Smooth muscle cell (in vitro differentiated cells): ENCODE data around the gene MFSD6. TPM values are rescaled to one million over a fixed set of nuclear protein-coding genes. Genes with fewer than 3 reads are reported as not detected.

ENCODE experiments used
- DNase-seq: peaks from one replicate; lab custom pipeline; 2025; ENCODE audit not compliant: unreplicated experiment; lab: John Stamatoyannopoulos, UW
- H2AFZ ChIP-seq: fragments of 200-600 bp; sonication (generic); 2 replicates; pipeline ENCODE4 v1.6.0; 2016; ENCODE audit warnings: antibody characterized with exemption, low read depth, mild to moderate bottlenecking
- H3F3A ChIP-seq: fragments of 200-600 bp; sonication (generic); 2 replicates; pipeline ENCODE4 v1.6.0; 2017; ENCODE audit warnings: antibody characterized with exemption, low read depth
- H3K27ac ChIP-seq: fragments of 200-600 bp; sonication (generic); 2 replicates; pipeline ENCODE4 v1.5.1; 2016; ENCODE audit warnings: low read depth, mild to moderate bottlenecking
- H3K27me3 ChIP-seq: fragments of 200-600 bp; sonication (generic); 2 replicates; pipeline ENCODE4 v1.6.1; 2016; ENCODE audit warnings: low read depth, mild to moderate bottlenecking
- H3K36me3 ChIP-seq: fragments of 200-600 bp; sonication (generic); 2 replicates; pipeline ENCODE4 v1.5.1; 2016; ENCODE audit warnings: low read depth
- H3K4me1 ChIP-seq: fragments of 200-600 bp; sonication (generic); 2 replicates; pipeline ENCODE4 v1.5.1; 2016; ENCODE audit warnings: low read depth
- H3K4me2 ChIP-seq: fragments of 200-600 bp; sonication (generic); 2 replicates; pipeline ENCODE4 v1.6.0; 2016; ENCODE audit warnings: mild to moderate bottlenecking
- H3K4me3 ChIP-seq: fragments of 200-600 bp; sonication (generic); 2 replicates; pipeline ENCODE4 v1.5.1; 2016; ENCODE audit warnings: mild to moderate bottlenecking
- H3K79me2 ChIP-seq: fragments of 200-600 bp; sonication (generic); 2 replicates; pipeline ENCODE4 v1.6.0; 2016; ENCODE audit warnings: low read depth, mild to moderate bottlenecking
- H3K9ac ChIP-seq: fragments of 200-600 bp; sonication (generic); 2 replicates; pipeline ENCODE4 v1.6.0; 2016; ENCODE audit warnings: low read depth
- H3K9me3 ChIP-seq: fragments of 200-600 bp; sonication (generic); replicated peaks from 2 replicates; pipeline ENCODE4 v1.5.1; 2016; ENCODE audit warnings: low read depth
- H4K20me1 ChIP-seq: fragments of 200-600 bp; sonication (generic); 2 replicates; pipeline ENCODE4 v1.6.0; 2016; ENCODE audit warnings: low read depth
- CTCF ChIP-seq: fragments of 200-600 bp; sonication (generic); IDR thresholded peaks from 2 replicates; pipeline ENCODE4 v1.5.1; 2017; ENCODE audit warnings: borderline replicate concordance, mild to moderate bottlenecking, antibody characterized with exemption; ENCODE audit not compliant: insufficient read depth, poor library complexity, severe bottlenecking
- WGBS: methylation state at CpG from one replicate; pipeline ENCODE4 v1.1.7; 2016; ENCODE audit warnings: low lambda C conversion rate; 5-methylcytosine and 5-hydroxymethylcytosine counted together
- polyA plus RNA-seq: library from polyadenylated mRNA; unstranded; fragments of >200 nt; fragmentation: Nextera tagmentation; extraction: Ambion mirVana; gene quantifications from 2 replicates; pipeline ENCODE4 v1.2.1, GENCODE V29; 2016
- total RNA-seq: library from RNA; depleted of rRNA; stranded (reverse); fragments of >200 nt; gene quantifications from 2 replicates; pipeline ENCODE4 v1.2.3, GENCODE V29; 2014

Gene MFSD6
- total and polyA plus RNA-seq, 2 experiments from 2014 or later: 1.2 to 3.6 TPM

GRCh38 chr2:190408538-190409271 lies 550 bp downstream of the MFSD6 start:
- H3K27me3 ChIP-seq: peaks cover 66% of the 10 kb centered on the region
- no peak overlapping the region for H3K27ac ChIP-seq
- 1% methylated on average over 17 of the region's 54 CpGs for WGBS
- H3K36me3 ChIP-seq: no peaks in the 10 kb centered on the region
- H3K79me2 ChIP-seq: no peaks in the 10 kb centered on the region
- H2AFZ ChIP-seq: peak overlapping the region; percentile 95
- no peak for DNase-seq
- TF ChIP-seq CTCF: no peak
- peaks cover 4% of the 10 kb centered on the region for H3K4me1 ChIP-seq
- H4K20me1 ChIP-seq: no peaks in the 10 kb centered on the region
- H3K9me3 ChIP-seq: no peaks in the 10 kb centered on the region
- no peak overlapping the region for H3K9ac ChIP-seq
- peak overlapping the region; percentile 96 for H3K4me2 ChIP-seq
- H3F3A ChIP-seq: no peaks in the 10 kb centered on the region
- peak overlapping the region; percentile 73 for H3K4me3 ChIP-seq

GRCh38 chr2:190409616-190410015 lies 1.5 kb downstream of the MFSD6 start:
- Histone ChIP-seq H3K4me2 (peak overlapping the region; percentile 96), H2AFZ (no peak overlapping the region), H3K9me3 (no peaks in the 10 kb centered on the region), H3K79me2 (no peaks in the 10 kb centered on the region), H3K27me3 (peaks cover 57% of the 10 kb centered on the region), H3K4me3 (no peak overlapping the region), H3K36me3 (no peaks in the 10 kb centered on the region), H3F3A (no peaks in the 10 kb centered on the region), H3K27ac (no peak overlapping the region), H3K9ac (no peak overlapping the region), H3K4me1 (peaks cover 4% of the 10 kb centered on the region), H4K20me1 (no peaks in the 10 kb centered on the region)
- no peak for TF ChIP-seq CTCF
- DNase-seq: no peak
- WGBS: 65% methylated on average over 2 of the region's 2 CpGs

GRCh38 chr2:190410166-190410565 lies 2.0 kb downstream of the MFSD6 start:
- Histone ChIP-seq H3K27ac (no peak overlapping the region), H3K9ac (no peak overlapping the region), H3K4me3 (no peak overlapping the region), H3K4me2 (no peak overlapping the region), H3K9me3 (no peaks in the 10 kb centered on the region), H3K27me3 (peaks cover 54% of the 10 kb centered on the region), H4K20me1 (no peaks in the 10 kb centered on the region), H3K4me1 (peaks cover 4% of the 10 kb centered on the region), H3F3A (no peaks in the 10 kb centered on the region), H3K36me3 (no peaks in the 10 kb centered on the region), H2AFZ (no peak overlapping the region), H3K79me2 (no peaks in the 10 kb centered on the region)
- 82% methylated on average over 3 of the region's 3 CpGs for WGBS
- no peak for DNase-seq
- TF ChIP-seq CTCF: no peak

GRCh38 chr2:190412966-190413365 lies 4.8 kb downstream of the MFSD6 start:
- no peak overlapping the region for H3K27ac ChIP-seq
- WGBS: 28% methylated on average over 3 of the region's 3 CpGs
- H3K27me3 ChIP-seq: peaks cover 26% of the 10 kb centered on the region
- no peak for TF ChIP-seq CTCF
- no peak overlapping the region for H2AFZ ChIP-seq
- no peaks in the 10 kb centered on the region for H3K36me3 ChIP-seq
- H3K9me3 ChIP-seq: no peaks in the 10 kb centered on the region
- no peaks in the 10 kb centered on the region for H4K20me1 ChIP-seq
- H3K4me2 ChIP-seq: no peak overlapping the region
- no peak overlapping the region for H3K4me3 ChIP-seq
- H3K4me1 ChIP-seq: peaks cover 4% of the 10 kb centered on the region
- no peaks in the 10 kb centered on the region for H3K79me2 ChIP-seq
- DNase-seq: no peak
- no peak overlapping the region for H3K9ac ChIP-seq
- no peaks in the 10 kb centered on the region for H3F3A ChIP-seq
